ENCODE measurements around the gene GSTCD.

The GSTCD gene

GRCh38 chr4:105831189-105831588 lies 122.6 kb downstream of the GSTCD start:
- peaks cover 4% of the 10 kb centered on the region for H3K36me3 ChIP-seq (ENCODE audit: control insufficient read depth, insufficient read depth, low read length)
- DNase-seq (ENCODE audit: extremely low read depth, insufficient read length), result no peak
- no peak overlapping the region for H3K4me3 ChIP-seq (replicated peaks; ENCODE audit: low read depth, low read length)
- H3K27me3 ChIP-seq (replicated peaks; ENCODE audit: control insufficient read depth, insufficient read depth, low read length), result no peaks in the 10 kb centered on the region
- TF ChIP-seq CTCF (IDR thresholded peaks at IDR 0.05; ENCODE audit: insufficient read depth, low read length, poor library complexity, severe bottlenecking), result no peak

GRCh38 chr4:105835177-105835576 lies 126.6 kb downstream of the GSTCD start:
- Histone ChIP-seq H3K4me3 (replicated peaks; ENCODE audit: low read depth, low read length) (no peak overlapping the region), H3K36me3 (ENCODE audit: control insufficient read depth, insufficient read depth, low read length) (peaks cover 6% of the 10 kb centered on the region), H3K27me3 (replicated peaks; ENCODE audit: control insufficient read depth, insufficient read depth, low read length) (no peaks in the 10 kb centered on the region)
- no peak for TF ChIP-seq CTCF (IDR thresholded peaks at IDR 0.05; ENCODE audit: insufficient read depth, low read length, poor library complexity, severe bottlenecking)
- no peak for DNase-seq (ENCODE audit: extremely low read depth, insufficient read length)

- no peak for TF ChIP-seq CTCF (IDR thresholded peaks at IDR 0.05; ENCODE audit: insufficient read depth, low read length, poor library complexity, severe bottlenecking)
- H3K27me3 ChIP-seq (replicated peaks; ENCODE audit: control insufficient read depth, insufficient read depth, low read length), result no peaks in the 10 kb centered on the region
- no peak overlapping the region for H3K4me3 ChIP-seq (replicated peaks; ENCODE audit: low read depth, low read length)
- H3K36me3 ChIP-seq (ENCODE audit: control insufficient read depth, insufficient read depth, low read length), result peaks cover 6% of the 10 kb centered on the region
- DNase-seq (ENCODE audit: extremely low read depth, insufficient read length), result no peak
Measured at GRCh38 chr4:105836537-105836936, 128.0 kb downstream of the GSTCD start.

- H3K4me3 ChIP-seq (replicated peaks; ENCODE audit: low read depth, low read length), result no peak overlapping the region
- no peak for DNase-seq (ENCODE audit: extremely low read depth, insufficient read length)
- no peak for TF ChIP-seq CTCF (IDR thresholded peaks at IDR 0.05; ENCODE audit: insufficient read depth, low read length, poor library complexity, severe bottlenecking)
- H3K27me3 ChIP-seq (replicated peaks; ENCODE audit: control insufficient read depth, insufficient read depth, low read length), result no peaks in the 10 kb centered on the region
- H3K36me3 ChIP-seq (ENCODE audit: control insufficient read depth, insufficient read depth, low read length), result peaks cover 6% of the 10 kb centered on the region
Measured at GRCh38 chr4:105837037-105837436, 128.5 kb downstream of the GSTCD start.

GRCh38 chr4:105838082-105838481 lies 129.5 kb downstream of the GSTCD start:
- no peak for DNase-seq (ENCODE audit: extremely low read depth, insufficient read length)

More at GRCh38 chr4:105838082-105838481, 129.5 kb downstream of the GSTCD start:
- H3K27me3 ChIP-seq (replicated peaks; ENCODE audit: control insufficient read depth, insufficient read depth, low read length), result no peaks in the 10 kb centered on the region
- no peak overlapping the region for H3K4me3 ChIP-seq (replicated peaks; ENCODE audit: low read depth, low read length)
- TF ChIP-seq CTCF (IDR thresholded peaks at IDR 0.05; ENCODE audit: insufficient read depth, low read length, poor library complexity, severe bottlenecking), result no peak
- H3K36me3 ChIP-seq (ENCODE audit: control insufficient read depth, insufficient read depth, low read length), result peaks cover 6% of the 10 kb centered on the region

Data from GM06990 (cell line).